ENCODE measurements around the gene TRPM4.

DNA sequence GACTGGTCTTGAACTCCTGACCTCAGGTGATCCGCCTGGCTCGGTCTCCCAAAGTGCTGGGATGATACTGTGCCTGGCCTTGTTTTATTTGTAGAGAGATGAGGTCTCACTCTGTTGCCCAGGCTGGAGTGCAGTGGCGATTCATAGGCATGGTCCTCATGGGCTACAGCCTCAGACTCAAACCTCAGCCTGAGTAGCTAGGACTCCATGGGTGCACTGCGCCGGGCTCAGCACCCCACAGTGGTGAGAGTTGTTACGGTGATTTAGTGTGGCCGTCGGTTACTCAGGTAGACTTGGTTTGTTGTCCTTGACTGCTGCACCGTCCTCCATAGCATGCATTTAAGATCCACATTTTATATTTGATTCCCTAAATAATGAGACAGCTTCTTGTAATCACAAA lies 86.7 kb downstream of the TRPM4 start:
- TF ChIP-seq CTCF (IDR thresholded peaks at IDR 0.05): no peak
- no peak for TF ChIP-seq POLR2A (IDR thresholded peaks at IDR 0.05)
